GM21619 (cell line): Measurements from ENCODE around the gene OTOGL.
"Not testable (repeated sequence)": the region's sequence is repeated elsewhere in the genome, so short reads cannot be mapped to it uniquely, and the experiment has no call there.

ENCODE experiments used
- ATAC-seq: cut with Tn5 transposase; IDR thresholded peaks from one replicate; pipeline ENCODE4 v1.9.1; 2021; ENCODE audit not compliant: unreplicated experiment

The OTOGL gene

DNA sequence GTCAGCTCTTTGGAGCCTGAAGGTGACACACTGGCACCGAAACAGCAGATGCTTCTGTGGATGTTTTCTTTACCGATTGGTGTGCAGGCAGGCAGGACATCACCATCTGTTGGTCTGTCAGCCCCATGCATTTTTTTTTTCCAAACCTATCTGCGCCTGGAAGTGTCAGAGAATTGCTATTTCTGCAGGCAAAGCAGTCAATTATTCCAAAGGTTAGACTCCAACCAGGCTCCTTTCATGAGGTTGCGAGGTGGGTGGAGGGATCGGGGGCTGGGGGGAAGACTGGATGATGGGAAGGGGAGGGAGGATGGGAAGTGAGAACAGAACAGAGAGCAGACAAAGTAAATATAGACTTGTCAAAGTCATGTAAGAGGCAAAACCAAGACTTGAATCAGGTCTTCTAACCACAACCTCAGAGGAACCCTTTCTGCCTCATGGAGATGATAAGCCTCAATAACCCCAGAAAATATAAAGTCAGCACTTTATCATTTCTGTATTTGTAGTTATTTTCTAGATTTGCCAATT, 117.7 kb downstream of the OTOGL start:
- peak; percentile 62 for ATAC-seq

DNA sequence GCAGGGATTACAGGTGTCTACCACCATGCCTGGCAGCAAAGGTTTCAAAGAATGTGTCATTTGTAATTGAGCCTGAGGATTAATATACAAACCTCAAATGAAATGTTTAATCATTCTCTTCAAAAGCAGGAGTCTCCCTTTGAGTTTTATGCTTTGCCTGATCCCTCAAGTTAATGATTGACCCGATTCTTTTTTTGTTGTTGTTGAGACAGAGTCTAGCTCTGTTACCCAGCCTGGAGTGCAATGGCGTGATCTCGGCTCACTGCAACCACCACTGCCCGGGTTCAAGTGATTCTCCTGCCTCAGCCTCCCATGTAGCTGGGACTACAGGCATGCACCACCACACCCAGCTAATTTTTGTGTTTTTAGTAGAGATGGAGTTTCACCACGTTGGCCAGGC, 119.6 kb downstream of the OTOGL start:
- ATAC-seq: not testable (repeated sequence)

- ATAC-seq: no peak
Observed at GRCh38 chr12:80219345-80219744, 120.0 kb downstream of the OTOGL start.

- peak; percentile 43 for ATAC-seq
Observed at GRCh38 chr12:80222261-80222660, 122.9 kb downstream of the OTOGL start.

- ATAC-seq: no peak
Observed at GRCh38 chr12:80226576-80226975, 127.2 kb downstream of the OTOGL start.

DNA sequence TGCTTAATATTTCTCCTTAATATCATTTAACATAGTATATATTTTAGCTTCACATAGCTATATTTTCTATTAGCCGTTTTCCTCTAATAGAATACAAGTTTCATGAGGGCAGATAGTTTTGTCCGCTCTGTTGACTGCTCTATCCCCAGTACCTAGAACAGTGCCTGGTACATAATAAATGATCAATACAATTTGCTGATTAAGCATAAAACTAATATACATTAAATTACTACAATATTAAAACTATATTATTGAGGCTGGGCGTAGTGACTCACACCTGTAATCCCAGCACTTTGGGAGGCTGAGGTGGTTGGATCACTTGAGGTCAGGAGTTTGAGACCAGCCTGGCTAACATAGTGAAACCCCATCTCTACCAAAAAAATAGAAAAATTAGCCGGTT, 128.6 kb downstream of the OTOGL start:
- ATAC-seq: not testable (repeated sequence)

DNA sequence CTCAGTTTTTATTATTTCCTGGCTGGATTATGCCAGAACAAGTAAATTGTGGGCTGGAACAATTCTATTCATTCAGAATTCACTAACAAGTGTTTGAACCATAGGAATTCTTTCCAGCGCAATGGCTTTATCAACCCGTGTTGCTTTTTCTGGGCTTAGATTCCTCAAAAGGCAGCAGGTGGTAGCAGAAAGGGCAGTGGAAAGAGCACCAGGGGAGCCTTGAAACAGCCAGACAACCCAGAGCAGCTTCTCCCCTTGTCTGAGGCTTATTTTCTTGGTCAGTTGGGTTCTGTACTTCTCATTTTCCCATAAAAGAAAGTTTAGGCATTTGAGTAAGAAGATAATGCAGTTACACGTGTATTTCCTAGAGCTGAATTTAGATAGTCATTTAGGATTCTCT, 130.7 kb downstream of the OTOGL start:
- ATAC-seq: no peak

DNA sequence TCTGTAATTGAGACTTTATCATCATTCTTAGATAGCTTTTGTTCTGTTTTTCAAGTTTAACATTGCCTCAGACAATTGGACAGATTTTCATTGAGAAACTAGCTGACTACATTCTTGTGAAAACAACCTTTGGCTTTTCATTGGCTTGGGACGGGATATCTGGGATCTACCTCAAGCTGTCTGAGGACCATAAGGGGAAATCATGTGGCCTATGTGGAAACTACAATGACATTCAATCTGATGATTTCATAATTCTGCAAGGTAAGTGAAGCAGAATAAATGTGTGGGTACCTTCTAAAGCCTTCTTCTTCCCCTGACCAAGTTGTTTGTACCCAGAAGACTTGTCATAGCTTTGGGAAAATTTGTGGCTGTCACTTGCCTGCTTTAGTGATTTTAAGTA, 133.5 kb downstream of the OTOGL start:
- no peak for ATAC-seq

DNA sequence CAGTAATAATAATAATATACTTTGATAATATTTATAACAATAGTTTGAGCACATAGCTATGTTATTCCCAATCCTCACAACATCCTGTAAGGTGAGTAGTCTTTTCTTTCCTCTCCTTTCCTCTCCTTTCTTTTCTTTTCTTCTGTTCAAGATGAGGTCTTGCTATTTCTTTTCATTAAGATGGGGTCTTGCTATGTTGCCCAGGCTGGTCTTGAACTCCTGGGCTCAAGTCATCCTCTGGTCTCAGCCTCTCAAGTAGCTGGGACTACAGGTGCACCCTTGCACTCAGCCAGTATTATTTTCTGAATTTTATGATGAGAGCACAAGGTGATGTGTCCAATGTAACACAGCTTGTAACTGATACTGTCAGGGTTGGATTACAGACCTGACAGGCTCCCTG, 134.6 kb downstream of the OTOGL start:
- ATAC-seq: no peak

GRCh38 chr12:80234667-80235066, 135.3 kb downstream of the OTOGL start:
- ATAC-seq: no peak

DNA sequence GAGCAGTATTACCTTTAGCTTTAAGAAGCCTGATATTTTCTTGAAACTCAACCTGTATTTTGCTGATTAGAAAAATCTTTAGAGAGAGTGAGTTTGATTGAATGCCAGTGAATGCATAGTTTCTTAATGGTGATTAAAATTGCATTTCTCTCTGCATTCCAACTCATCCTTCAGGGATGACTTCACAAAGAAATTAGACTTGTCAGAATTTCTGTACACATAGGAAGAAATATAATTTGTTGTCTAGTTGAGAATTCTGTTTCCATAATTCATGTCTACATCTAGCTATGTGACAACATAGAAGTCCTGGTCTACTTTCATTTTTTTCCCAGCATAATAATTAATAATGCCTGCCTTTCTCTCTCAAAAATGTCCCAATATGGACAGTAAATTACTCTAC, 136.6 kb downstream of the OTOGL start:
- ATAC-seq: no peak

DNA sequence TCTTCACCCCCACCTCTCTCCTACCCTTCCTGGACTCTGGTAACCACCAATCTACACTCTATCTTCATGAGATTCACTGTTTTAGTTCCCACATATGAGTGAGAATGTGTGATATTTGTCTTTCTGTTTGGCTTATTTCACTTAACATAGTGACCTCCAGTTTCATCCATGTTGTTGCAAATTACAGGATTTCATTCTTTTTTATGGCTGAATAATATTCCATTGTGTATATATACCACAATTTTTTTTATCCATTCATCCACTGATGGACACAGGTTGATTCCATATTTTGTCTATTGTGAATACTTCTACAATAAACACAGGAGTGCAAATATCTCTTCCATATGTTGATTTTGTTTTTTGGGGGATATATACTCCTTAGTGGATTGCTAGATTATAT, 140.5 kb downstream of the OTOGL start:
- ATAC-seq: no peak

- no peak for ATAC-seq
Observed at GRCh38 chr12:80241576-80242273, 142.4 kb downstream of the OTOGL start.

DNA sequence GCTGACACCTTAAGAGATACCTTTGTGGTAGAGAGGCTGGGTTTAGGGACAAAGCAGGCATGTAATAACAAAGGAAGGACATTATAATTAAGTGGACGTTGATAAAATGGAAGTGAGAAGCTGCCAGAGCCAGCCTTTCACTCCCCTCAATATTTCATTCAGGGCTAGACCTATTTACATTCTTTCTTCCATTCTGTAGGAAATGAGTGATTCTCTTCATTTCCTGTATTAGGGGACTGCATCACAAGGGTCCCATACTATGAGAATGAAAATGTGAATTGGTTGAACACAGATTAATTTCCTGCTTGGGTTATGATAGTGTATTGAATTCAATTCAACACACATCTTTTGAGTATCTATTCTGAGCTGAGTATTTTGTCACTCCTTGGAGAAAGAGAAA, 143.0 kb downstream of the OTOGL start:
- ATAC-seq: no peak

- not testable (repeated sequence) for ATAC-seq
Observed at GRCh38 chr12:80249581-80249980, 150.2 kb downstream of the OTOGL start.

DNA sequence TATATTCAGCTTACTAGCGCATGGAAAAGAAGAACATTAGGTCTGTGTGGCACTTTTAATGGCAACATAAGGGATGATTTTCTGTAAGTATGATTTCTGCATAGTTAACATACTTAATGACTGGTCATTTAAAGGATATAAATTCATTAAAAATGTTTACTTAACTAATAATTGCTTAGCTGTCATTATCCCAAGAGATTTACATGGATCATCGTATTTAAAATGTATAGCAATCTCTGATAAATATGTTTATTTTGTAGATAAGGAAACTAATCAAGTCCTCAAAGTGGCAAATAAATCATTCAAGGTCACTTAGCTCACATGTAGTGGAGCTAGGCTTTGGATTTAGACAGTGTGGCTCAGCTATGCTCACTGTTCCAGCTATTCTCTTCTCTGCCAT, 158.6 kb downstream of the OTOGL start:
- ATAC-seq: no peak

- no peak for ATAC-seq
Observed at GRCh38 chr12:80260269-80260668, 160.9 kb downstream of the OTOGL start.

DNA sequence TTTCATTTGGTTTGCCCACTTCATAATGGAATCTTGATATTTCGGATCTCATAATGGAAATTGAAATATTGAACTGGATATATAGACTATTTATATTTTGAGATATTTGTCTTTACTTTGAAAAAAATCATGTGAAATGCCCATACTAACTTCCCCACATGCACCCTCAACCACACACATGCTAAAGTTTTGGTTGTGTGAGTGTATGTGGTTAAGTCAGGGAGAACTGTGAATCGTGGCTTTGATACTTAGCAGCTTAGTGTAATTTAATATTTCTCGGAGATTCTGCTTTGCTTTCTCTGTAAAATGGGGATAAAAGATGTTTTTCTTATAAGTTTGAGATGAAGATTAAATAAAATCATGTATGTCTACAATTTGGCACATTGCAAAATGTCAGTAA, 162.1 kb downstream of the OTOGL start:
- ATAC-seq: no peak

GRCh38 chr12:80262346-80262745, 163.0 kb downstream of the OTOGL start:
- ATAC-seq: no peak

- no peak for ATAC-seq
Observed at GRCh38 chr12:80262771-80263170, 163.4 kb downstream of the OTOGL start.

GRCh38 chr12:80264386-80264785, 165.0 kb downstream of the OTOGL start:
- ATAC-seq: no peak

DNA sequence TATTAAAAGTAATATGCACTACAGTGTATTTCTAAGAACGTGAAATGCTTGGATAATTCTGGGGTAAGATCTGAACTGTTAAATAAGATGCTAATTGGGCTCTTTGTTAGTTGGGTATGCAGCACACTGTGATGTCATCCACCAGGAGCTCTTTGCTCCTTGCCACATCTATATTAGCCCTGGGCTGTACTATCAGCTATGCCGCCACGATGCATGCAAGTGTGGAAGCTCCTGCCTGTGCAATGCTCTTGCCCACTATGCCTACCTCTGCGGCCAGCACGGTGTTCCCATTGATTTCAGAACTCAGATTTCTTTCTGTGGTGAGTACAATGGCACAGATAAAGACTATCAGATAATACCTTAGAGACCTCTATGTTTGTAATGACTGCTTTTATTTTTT, 165.6 kb downstream of the OTOGL start:
- no peak for ATAC-seq
